Tibial nerve (tissue), 4 donors: ENCODE results near the gene CASKIN2.

Experiments used
- EP300 ChIP-seq, 2 donors: sonication (generic); formaldehyde crosslinking; IDR thresholded peaks; one replicate each; pipeline ENCODE4 v1.6.1; 2017; ENCODE audit warnings: antibody characterized with exemption in 2 of 2, mild to moderate bottlenecking in 1 of 2
- POLR2A ChIP-seq, 2 donors: fragments of 450-650 bp; IDR thresholded peaks; one replicate each; pipeline ENCODE4 v1.6.1; 2017; ENCODE audit warnings: antibody characterized with exemption in 2 of 2, mild to moderate bottlenecking in 2 of 2, moderate library complexity in 2 of 2
- TF ChIP-seq, protein P1 (sequence below), 5 experiments: fragments of 200-600 bp in 3 of 5; fragments of 450-650 bp in 2 of 5; sonication (generic) in 3 of 5; IDR thresholded peaks; one replicate each; pipeline ENCODE4 v1.5.1; 2016 to 2019; ENCODE audit warnings: antibody characterized with exemption in 5 of 5, mild to moderate bottlenecking in 3 of 5, moderate library complexity in 2 of 5

DNA sequence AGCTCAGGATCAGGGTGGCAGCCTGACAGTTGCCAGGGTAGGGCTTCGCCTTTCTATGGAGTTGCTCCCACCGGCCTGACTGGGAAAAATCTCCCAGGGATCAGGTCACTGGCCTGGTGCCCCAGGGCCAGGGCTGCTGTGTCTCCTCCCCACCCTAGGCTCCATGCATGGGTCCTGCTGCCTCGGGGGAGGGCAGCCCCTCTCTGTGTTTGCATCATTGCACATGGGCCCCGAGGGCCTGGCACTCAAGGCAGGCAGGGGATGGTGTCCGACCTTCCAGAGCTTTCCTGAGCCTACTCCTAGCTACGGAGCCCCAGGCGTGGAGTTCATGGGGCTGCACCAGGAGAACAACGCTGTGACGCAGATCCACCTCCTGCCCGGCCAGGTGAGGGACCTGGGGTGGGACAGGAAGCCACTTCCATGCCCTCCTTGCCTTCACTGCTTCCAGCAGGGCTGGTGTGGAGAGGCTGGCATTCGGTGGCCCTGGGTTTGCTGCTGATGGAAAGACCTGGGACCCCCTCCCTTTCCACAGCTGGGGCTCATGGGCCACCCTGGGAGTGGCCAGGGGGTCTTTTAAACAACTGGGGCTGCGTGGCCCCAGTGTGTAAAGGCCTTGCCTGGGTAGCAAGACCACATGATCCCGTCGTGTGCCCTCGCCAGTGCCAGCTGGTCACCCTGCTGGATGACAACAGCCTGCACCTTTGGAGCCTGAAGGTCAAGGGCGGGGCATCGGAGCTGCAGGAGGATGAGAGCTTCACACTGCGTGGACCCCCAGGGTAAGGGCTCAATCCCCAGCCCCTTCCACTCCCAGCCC is 42.7 kb upstream of the CASKIN2 start:
- TF ChIP-seq, protein P1, sequence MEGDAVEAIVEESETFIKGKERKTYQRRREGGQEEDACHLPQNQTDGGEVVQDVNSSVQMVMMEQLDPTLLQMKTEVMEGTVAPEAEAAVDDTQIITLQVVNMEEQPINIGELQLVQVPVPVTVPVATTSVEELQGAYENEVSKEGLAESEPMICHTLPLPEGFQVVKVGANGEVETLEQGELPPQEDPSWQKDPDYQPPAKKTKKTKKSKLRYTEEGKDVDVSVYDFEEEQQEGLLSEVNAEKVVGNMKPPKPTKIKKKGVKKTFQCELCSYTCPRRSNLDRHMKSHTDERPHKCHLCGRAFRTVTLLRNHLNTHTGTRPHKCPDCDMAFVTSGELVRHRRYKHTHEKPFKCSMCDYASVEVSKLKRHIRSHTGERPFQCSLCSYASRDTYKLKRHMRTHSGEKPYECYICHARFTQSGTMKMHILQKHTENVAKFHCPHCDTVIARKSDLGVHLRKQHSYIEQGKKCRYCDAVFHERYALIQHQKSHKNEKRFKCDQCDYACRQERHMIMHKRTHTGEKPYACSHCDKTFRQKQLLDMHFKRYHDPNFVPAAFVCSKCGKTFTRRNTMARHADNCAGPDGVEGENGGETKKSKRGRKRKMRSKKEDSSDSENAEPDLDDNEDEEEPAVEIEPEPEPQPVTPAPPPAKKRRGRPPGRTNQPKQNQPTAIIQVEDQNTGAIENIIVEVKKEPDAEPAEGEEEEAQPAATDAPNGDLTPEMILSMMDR (IDR thresholded peaks at IDR 0.05) = no peak
- TF ChIP-seq POLR2A (IDR thresholded peaks at IDR 0.05) (no peak), EP300 (IDR thresholded peaks at IDR 0.05) (no peak)
